Astrocyte (in vitro differentiated cells and primary cell): ENCODE measurements around the gene PLK2.

ENCODE experiments used
- CTCF ChIP-seq: IDR thresholded peaks from 2 replicates; pipeline ENCODE4 v1.5.1; 2011; ENCODE audit warnings: low read depth, mild to moderate bottlenecking, inconsistent platforms, low read length, moderate library complexity; ENCODE audit not compliant: insufficient read depth
- EZH2 ChIP-seq: IDR thresholded peaks from 2 replicates; pipeline ENCODE4 v1.6.1; 2012; ENCODE audit warnings: mild to moderate bottlenecking, low read length, inconsistent platforms; ENCODE audit not compliant: insufficient read depth

- TF ChIP-seq CTCF (no peak), EZH2 (no peak)
Measured at GRCh38 chr5:58505971-58506640, 46.2 kb upstream of the PLK2 start.
